Smooth muscle cell of bladder (primary cell): Measurements from ENCODE around the gene EFCAB7. TPM values are rescaled to one million over a fixed set of nuclear protein-coding genes. Genes with fewer than 3 reads are reported as not detected.

ENCODE experiments used
- total RNA-seq: library from RNA; depleted of rRNA; stranded (reverse); fragments of >200 nt; gene quantifications from 2 replicates; pipeline ENCODE4 v1.2.3, GENCODE V29; 2014

EFCAB7 gene, protein sequence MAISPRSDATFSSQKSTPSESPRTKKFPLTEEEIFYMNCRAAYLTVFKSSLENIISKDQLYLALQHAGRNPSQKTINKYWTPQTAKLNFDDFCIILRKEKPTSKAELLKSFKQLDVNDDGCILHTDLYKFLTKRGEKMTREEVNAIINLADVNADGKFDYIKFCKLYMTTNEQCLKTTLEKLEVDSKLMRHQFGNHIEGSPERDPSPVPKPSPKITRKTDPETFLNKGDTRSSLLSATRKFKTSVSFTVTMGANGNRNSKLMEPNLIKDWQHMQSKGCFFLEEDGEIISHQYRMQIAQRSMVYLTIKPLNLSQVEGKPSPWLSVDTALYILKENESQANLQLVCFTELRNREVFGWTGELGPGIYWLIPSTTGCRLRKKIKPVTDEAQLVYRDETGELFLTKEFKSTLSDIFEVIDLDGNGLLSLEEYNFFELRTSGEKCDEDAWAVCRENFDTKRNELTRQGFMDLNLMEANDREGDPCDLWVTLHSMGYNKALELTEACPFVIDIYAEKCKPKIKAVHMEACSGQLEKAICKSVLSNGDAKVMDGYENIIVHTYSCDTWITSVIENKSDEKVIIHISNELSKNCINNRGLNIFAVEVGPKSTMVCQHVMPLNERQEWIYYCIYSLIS
- total RNA-seq, result 8.0 and 8.1 TPM in 2 replicates

DNA sequence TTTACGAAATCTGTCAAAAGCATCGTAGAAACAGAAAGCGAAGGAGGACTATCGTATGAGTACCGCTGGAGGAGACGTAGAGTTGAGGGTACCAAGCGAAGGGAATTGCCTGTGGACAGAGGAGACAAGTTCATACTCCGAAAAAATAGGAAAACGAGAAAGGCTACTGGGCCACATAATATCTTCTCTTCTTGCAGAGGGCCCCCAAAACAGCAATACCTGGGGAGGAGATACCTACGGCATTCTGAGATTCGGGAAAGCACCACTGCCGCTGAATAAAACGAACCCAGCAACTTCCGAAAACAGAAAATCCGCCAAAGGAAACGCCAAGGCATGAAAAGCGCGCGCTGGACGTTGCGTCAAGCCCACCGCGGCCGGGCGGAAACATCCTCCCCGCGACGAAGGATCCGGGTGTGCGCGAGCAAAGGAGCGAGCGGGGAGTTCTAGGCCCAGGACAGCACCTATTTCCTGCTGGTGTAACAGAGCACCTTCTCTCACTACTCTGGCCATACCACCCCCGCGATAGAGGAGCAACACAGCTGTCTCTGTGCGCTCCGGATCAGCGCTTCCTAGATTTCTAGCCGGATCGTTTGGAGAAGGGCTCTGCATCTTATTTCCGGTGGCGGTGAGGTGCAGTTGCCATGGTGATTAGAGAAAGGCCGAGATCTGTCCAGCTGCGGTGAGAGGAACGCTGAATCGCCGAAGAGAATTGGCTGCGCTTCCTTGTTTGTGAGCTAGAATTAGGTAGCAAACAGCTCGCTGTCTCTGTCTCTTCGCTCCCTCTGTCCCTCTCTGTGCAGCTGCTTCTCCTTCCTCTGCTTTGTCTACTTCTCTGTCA is at the start of gene EFCAB7, which contains the start of gene ITGB3BP:
Gene EFCAB7, plus strand, starts transcription at position 635 of the 838 bp plus-strand sequence. CDS start 2,048 bp downstream, outside the sequence.
Gene ITGB3BP, minus strand, starts transcription at position 335 of the 838 bp plus-strand sequence. Its CDS starts 92 bp downstream, at position 243.

DNA sequence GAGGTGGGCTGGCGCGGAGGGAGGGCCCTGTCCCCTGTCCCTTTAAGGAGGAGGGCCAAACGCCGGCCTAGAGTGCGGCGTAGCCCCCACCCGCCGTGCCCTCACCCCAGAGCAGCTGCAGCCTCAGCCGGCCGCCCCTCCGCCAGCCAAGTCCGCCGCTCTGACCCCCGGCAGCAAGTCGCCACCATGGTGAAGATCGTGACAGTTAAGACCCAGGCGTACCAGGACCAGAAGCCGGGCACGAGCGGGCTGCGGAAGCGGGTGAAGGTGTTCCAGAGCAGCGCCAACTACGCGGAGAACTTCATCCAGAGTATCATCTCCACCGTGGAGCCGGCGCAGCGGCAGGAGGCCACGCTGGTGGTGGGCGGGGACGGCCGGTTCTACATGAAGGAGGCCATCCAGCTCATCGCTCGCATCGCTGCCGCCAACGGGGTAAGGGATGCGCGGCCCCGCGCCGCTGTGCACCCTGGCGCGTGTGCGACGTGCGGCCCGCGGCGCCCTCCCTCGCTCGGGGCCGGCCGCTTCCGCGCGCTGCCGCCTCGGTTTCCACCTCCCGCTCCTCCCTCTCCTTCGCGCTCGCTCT is 70.1 kb downstream of the EFCAB7 start, which contains the start of gene PGM1:
Gene PGM1, plus strand, starts transcription at position 109 of the 583 bp plus-strand sequence. Its CDS starts 78 bp downstream, at position 187.

Other genes starting within 250 kb of the EFCAB7 start
- not detected in 2 replicates for gene FOXD3, start 201.0 kb upstream of the EFCAB7 start, total RNA-seq
- gene ALG6, start 155.9 kb upstream of the EFCAB7 start, total RNA-seq, result 9.7 and 11.7 TPM in 2 replicates
- 14.4 and 19.5 TPM in 2 replicates for gene ITGB3BP, start 300 bp upstream of the EFCAB7 start, total RNA-seq
- 74.8 and 125 TPM in 2 replicates for gene PGM1, start 69.9 kb downstream of the EFCAB7 start, total RNA-seq